ENCODE results near the gene DGKQ.

Gene DGKQ

DNA sequence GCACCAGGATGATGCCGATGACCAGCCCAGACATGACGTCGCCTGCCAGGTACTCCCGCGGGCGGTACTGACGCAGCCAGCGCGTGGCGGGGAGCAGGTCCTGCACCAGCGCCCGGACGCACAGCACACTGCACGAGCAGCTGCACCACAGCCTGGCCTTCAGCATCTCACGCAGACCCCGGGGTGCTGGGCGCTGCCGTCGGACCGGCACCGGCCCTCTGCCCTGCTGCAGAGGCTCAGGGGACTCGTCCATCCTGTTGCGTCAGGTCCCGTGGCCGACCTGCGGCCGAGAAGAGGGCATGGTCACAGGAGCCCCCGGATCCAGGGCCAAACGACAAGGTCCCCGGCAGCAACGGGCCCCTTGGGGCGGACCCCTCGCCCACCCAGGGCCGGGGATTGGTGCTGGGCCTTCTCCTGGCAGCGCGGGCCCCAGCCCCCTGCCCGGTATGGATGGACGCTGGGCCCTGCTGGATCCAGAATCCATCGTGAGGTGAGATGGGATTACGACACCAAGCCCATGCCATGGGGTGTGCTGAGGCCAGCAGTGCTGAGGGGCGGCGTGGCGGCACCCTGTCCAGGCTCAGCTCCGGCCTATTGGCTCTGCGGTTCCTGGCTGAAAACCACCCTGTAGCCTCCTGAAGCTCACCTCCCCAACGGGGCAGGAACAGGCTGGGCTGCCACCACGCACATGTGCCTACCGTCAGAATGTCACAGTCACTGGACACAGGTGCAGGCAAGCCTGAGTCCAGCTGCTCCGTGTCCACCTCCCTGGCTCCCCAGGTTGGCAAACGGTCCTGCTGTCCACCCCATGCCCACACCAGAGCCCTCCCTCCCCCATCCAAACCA is 18.3 kb upstream of the DGKQ start:
- no peak for ATAC-seq
- TF ChIP-seq GLIS3 (CRISPR knock-in tag; IDR thresholded peaks at IDR 0.05) (no peak), ZFP30 (CRISPR knock-in tag; IDR thresholded peaks at IDR 0.05) (no peak), PPARA (CRISPR knock-in tag; IDR thresholded peaks at IDR 0.05; ENCODE audit: borderline replicate concordance) (no peak), ZFP3 (CRISPR knock-in tag; IDR thresholded peaks at IDR 0.05) (no peak), ZNF70 (CRISPR knock-in tag; IDR thresholded peaks at IDR 0.05) (no peak), TCF4 (CRISPR knock-in tag; IDR thresholded peaks at IDR 0.05; ENCODE audit: borderline replicate concordance) (no peak), BACH2 (CRISPR knock-in tag; IDR thresholded peaks at IDR 0.05; ENCODE audit: borderline replicate concordance) (no peak), RARB (CRISPR knock-in tag; IDR thresholded peaks at IDR 0.05) (no peak), ARNTL (CRISPR knock-in tag; IDR thresholded peaks at IDR 0.05; ENCODE audit: borderline replicate concordance, low read depth) (no peak), ISL1 (CRISPR knock-in tag; IDR thresholded peaks at IDR 0.05) (no peak), CSDC2 (CRISPR knock-in tag; IDR thresholded peaks at IDR 0.05) (no peak), OSR1 (CRISPR knock-in tag; IDR thresholded peaks at IDR 0.05) (no peak), SNAI2 (CRISPR knock-in tag; IDR thresholded peaks at IDR 0.05) (no peak), TOX (CRISPR knock-in tag; IDR thresholded peaks at IDR 0.05; ENCODE audit: borderline replicate concordance) (no peak), ESRRG (CRISPR knock-in tag; IDR thresholded peaks at IDR 0.05) (no peak)
- TF ChIP-seq, protein P1, sequence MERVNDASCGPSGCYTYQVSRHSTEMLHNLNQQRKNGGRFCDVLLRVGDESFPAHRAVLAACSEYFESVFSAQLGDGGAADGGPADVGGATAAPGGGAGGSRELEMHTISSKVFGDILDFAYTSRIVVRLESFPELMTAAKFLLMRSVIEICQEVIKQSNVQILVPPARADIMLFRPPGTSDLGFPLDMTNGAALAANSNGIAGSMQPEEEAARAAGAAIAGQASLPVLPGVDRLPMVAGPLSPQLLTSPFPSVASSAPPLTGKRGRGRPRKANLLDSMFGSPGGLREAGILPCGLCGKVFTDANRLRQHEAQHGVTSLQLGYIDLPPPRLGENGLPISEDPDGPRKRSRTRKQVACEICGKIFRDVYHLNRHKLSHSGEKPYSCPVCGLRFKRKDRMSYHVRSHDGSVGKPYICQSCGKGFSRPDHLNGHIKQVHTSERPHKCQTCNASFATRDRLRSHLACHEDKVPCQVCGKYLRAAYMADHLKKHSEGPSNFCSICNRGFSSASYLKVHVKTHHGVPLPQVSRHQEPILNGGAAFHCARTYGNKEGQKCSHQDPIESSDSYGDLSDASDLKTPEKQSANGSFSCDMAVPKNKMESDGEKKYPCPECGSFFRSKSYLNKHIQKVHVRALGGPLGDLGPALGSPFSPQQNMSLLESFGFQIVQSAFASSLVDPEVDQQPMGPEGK (CRISPR knock-in tag; IDR thresholded peaks at IDR 0.05; ENCODE audit: borderline replicate concordance) = no peak
- TF ChIP-seq, protein P2, sequence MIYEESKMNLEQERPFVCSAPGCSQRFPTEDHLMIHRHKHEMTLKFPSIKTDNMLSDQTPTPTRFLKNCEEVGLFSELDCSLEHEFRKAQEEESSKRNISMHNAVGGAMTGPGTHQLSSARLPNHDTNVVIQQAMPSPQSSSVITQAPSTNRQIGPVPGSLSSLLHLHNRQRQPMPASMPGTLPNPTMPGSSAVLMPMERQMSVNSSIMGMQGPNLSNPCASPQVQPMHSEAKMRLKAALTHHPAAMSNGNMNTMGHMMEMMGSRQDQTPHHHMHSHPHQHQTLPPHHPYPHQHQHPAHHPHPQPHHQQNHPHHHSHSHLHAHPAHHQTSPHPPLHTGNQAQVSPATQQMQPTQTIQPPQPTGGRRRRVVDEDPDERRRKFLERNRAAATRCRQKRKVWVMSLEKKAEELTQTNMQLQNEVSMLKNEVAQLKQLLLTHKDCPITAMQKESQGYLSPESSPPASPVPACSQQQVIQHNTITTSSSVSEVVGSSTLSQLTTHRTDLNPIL (CRISPR knock-in tag; IDR thresholded peaks at IDR 0.05; ENCODE audit: low read depth) = no peak
- TF ChIP-seq, protein P3, sequence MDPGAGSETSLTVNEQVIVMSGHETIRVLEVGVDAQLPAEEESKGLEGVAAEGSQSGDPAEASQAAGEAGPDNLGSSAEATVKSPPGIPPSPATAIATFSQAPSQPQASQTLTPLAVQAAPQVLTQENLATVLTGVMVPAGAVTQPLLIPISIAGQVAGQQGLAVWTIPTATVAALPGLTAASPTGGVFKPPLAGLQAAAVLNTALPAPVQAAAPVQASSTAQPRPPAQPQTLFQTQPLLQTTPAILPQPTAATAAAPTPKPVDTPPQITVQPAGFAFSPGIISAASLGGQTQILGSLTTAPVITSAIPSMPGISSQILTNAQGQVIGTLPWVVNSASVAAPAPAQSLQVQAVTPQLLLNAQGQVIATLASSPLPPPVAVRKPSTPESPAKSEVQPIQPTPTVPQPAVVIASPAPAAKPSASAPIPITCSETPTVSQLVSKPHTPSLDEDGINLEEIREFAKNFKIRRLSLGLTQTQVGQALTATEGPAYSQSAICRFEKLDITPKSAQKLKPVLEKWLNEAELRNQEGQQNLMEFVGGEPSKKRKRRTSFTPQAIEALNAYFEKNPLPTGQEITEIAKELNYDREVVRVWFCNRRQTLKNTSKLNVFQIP (CRISPR knock-in tag; IDR thresholded peaks at IDR 0.05; ENCODE audit: borderline replicate concordance, low read depth) = no peak
- TF ChIP-seq, protein P4, sequence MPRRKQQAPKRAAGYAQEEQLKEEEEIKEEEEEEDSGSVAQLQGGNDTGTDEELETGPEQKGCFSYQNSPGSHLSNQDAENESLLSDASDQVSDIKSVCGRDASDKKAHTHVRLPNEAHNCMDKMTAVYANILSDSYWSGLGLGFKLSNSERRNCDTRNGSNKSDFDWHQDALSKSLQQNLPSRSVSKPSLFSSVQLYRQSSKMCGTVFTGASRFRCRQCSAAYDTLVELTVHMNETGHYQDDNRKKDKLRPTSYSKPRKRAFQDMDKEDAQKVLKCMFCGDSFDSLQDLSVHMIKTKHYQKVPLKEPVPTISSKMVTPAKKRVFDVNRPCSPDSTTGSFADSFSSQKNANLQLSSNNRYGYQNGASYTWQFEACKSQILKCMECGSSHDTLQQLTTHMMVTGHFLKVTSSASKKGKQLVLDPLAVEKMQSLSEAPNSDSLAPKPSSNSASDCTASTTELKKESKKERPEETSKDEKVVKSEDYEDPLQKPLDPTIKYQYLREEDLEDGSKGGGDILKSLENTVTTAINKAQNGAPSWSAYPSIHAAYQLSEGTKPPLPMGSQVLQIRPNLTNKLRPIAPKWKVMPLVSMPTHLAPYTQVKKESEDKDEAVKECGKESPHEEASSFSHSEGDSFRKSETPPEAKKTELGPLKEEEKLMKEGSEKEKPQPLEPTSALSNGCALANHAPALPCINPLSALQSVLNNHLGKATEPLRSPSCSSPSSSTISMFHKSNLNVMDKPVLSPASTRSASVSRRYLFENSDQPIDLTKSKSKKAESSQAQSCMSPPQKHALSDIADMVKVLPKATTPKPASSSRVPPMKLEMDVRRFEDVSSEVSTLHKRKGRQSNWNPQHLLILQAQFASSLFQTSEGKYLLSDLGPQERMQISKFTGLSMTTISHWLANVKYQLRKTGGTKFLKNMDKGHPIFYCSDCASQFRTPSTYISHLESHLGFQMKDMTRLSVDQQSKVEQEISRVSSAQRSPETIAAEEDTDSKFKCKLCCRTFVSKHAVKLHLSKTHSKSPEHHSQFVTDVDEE (CRISPR knock-in tag; IDR thresholded peaks at IDR 0.05) = no peak
- TF ChIP-seq, protein P5, sequence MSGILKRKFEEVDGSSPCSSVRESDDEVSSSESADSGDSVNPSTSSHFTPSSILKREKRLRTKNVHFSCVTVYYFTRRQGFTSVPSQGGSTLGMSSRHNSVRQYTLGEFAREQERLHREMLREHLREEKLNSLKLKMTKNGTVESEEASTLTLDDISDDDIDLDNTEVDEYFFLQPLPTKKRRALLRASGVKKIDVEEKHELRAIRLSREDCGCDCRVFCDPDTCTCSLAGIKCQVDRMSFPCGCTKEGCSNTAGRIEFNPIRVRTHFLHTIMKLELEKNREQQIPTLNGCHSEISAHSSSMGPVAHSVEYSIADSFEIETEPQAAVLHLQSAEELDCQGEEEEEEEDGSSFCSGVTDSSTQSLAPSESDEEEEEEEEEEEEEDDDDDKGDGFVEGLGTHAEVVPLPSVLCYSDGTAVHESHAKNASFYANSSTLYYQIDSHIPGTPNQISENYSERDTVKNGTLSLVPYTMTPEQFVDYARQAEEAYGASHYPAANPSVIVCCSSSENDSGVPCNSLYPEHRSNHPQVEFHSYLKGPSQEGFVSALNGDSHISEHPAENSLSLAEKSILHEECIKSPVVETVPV (CRISPR knock-in tag; IDR thresholded peaks at IDR 0.05) = no peak

DNA sequence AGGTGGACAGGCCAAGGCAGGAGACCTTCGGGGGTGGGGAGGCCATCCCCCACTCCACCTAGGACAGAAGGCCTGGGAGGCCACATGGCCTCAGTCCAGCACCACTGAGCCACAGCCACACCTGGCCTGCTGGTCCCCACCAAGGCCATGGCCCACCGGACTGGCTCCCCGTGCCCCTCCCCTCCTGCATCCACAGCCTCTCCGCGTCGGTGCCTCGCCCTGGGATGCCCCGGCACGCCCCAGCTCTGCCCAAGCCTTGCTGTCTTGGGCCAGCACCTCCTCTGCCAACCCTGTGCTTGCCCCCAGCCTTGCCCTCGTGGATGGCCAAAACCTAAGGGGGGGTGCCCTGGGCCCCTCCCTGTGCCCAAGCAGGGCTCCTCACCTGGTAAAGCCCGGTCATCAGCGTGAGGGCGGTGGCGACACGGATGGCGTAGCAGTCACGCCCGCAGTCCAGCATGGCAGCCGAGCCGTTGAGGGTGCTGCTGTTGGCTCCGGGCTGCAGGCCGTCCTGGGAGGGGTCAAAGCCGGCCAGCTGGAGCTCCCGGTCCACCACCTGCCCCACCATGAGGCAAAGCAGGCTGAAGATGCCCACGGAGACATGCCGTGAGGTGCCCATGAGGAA is 17.5 kb upstream of the DGKQ start:
- ATAC-seq = no peak
- TF ChIP-seq PPARA (CRISPR knock-in tag; IDR thresholded peaks at IDR 0.05; ENCODE audit: borderline replicate concordance) (no peak), TOX (CRISPR knock-in tag; IDR thresholded peaks at IDR 0.05; ENCODE audit: borderline replicate concordance) (no peak), ZNF8 (CRISPR knock-in tag; IDR thresholded peaks at IDR 0.05) (no peak)
- TF ChIP-seq, protein P4 (CRISPR knock-in tag; IDR thresholded peaks at IDR 0.05) = no peak
- TF ChIP-seq, protein P5 (CRISPR knock-in tag; IDR thresholded peaks at IDR 0.05) = no peak
- TF ChIP-seq, protein P2 (CRISPR knock-in tag; IDR thresholded peaks at IDR 0.05; ENCODE audit: low read depth) = no peak
